Stimulated activated CD8-positive, alpha-beta memory T cell treated with anti-CD3 and anti-CD28 coated beads, Interleukin-2, amount 100 ng/mL, for 48 hours (primary cell): ENCODE results near the gene FAM222A.

ENCODE experiments used
- DNase-seq, 2 donors: peaks; one replicate each; pipeline ENCODE4 v3.0.0-alpha.2; 2020; ENCODE audit warnings: low read depth in 2 of 2

FAM222A gene

DNA sequence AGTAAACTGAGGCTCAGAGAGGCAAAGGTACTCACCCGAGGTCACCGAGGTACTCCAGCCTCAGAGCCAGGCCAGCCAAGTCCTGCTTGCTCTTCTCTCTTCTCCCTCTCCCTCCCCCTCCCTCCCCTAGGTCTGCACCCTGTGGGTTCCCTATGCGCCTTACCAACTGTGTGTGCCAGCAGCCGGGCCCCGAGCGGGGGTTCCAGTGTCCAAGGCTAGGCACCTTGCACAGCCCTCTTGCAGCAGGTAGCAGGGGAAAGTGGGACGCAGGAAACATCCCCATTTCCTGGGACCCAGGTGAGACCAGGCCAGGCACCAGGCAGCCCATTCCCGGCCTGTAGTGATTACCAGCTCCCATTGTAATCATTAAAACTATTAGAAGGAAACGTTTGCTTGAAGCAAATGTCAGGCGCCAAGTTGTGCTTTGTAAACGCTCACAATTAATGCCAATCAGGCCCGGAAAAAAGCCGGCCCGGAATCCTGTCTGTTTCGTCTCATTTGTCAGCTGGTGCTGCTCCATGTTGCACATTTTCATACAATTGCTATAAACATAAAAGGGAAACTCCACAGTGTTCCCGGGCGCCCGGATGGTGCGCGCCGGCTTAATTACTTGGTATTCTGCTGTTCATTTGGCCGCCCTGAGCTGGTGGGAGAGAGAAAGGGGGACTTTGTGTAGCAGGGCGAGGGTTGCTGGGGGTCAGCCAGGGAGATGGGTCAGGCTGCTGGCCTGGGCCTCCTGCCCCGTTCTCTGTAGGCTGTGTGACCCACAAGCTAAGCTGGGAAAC is 11.9 kb downstream of the FAM222A start:
- DNase-seq: no peak

DNA sequence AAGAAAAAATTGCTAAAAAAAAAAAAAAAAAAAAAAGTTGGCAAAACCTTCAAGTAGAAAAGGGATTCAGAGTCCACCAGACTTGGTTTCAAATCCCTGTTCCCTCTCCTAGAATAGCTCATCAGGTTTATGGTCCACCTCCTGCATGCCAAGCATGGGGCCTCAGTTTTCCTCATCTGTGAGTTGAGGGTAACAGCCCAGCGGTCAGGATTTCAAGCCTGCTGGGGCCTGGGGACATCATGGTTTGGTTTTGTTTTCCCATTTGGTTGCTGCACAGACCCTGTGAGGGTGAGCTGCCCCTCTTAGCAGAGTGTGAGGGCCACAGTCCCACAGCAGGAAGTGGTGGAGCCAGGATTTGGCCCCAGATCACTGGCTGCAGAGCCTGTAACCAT is 12.5 kb downstream of the FAM222A start:
- DNase-seq: no peak

DNA sequence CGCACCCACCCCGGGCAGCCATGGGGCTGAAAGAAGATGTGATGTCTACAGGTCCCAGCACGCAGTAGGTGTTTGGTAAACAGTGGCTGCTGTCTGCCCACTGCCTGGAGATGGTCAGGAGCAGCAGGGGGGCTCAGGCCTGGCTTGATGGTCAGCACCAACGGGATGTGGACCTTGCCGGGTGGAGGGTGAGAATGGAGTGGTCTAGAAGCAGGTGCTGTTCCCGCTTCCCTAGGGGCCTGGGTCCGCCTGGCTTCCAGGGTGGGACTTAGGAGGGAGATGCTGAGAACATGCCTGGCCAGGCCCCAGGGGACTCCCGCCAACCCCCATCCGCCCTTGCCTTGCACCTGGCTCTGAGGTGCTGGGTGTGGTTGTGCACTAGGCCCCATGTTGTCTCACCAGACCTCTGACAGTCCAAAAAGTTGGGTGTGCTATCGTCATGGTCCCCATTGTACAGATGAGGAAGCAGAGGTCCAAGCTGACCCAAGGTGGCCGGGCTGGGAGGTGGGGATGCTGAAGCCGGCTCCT is 12.9 kb downstream of the FAM222A start:
- no peak for DNase-seq

DNA sequence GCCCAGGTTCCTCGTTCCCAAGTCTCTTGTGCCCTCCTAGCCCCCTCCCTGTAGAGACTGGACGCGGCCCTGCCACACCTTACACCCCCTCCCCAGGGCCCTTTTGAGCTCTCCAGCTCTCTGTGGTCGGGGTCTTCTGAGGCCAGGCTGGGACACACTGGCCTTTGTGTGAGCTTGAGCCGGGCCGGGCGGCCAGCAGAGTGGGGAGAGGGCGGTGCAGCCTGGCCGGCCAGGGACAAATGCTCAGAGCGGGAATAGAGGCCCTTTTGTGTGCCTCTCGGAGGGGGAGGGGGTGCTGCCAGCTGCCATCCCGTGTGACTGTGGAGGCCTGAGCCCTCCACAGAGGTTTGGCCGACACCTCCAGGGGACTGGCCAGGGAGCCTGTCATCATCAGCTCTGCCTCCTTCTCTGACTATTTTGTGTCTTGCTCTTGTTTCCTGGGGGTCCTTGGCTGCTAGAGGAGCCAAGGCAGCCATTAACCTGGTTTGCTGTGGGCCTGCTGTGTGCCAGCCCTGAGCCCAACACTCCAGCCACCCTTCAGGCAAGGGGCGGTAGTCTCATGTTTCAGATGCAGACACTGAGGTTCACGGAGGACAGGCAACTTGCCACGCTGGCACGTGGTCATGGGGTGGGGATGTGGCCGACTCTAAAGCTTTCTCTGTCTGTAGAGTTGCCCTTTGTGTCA is 13.6 kb downstream of the FAM222A start:
- DNase-seq: no peak

DNA sequence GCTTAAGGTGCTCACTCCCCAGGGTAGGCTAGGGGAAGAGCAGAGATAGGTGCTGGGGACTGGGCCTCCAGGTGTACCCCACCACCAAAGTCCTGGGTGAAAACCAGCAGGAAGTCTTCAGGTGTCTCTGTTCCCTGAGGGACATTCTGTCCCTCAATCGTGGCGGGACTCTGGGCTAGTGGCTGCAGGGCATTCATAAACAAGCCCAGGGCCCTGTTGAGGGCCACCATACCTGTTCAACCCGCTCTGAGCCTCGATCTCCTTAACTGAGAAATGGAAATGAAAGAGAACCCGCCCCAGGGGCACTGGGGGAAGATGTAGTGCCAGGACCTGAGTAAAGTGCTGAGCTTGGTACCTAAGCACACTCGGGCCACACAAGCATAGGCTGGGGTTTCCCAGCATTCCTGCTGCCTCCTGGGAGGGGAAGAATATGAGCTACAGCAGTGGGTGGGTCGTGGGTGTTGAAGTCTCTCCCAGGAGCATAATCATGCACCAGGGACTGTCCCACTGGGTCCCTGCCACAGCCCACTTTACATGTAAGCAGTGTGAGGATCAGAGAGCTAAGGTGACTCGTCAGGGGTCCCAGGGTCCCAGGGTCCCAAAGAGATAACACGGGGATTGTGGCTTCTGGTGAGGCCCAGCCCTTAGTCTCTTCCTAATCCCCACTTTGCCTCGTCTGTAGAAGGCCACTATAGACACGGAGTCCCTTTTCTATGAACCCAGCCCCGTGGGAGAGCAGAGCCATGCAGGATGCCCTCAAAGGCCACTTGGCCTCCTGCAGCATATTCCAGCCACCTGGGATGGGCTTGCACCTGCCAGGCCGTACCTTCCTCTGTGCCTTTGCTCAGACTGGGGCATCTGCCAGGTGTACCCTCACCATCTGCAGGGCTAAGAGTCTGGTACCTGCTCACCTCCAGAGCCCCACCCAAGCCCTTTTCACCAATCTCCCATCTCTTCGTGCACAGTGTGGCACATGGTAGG is 14.4 kb downstream of the FAM222A start:
- DNase-seq: no peak

DNA sequence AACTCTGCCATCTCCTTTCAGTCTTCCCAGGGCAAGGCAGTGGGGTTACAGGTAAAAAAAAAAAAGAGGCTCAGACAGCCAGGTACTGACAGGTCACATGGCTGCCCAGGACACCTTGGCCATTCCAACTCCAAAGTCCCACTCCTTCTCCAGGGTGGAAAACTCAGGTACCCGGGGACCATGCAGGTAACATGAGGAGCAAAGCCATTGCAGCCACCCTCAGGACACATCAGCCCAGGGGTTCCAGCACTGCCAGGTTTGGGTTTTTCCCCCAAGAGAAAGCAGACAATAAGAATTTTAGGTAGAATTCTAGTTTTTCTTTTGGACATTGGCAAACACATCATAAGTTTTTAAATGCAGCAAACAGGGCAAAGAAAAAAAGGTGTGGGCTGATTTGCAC is 15.3 kb downstream of the FAM222A start:
- no peak for DNase-seq

DNA sequence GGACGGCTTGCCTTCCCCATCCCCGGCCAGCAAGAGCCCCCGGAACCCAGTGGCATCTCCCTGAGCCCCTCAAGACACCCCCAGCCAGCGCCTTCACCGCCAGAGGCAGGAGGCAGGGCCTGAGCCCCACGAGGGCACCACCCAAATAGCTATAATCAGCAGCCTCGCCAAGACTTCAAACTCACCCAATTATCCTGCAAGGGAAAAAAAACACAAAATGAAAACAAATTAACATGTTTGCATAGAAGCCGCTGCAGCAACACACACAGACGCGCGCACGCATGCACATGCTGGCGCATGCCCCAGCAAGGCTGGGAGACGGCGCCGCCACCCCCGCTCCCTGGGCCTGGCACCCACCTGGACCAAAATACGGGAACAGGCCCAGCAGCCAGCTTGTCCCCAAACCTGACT is 15.8 kb downstream of the FAM222A start:
- DNase-seq: no peak

DNA sequence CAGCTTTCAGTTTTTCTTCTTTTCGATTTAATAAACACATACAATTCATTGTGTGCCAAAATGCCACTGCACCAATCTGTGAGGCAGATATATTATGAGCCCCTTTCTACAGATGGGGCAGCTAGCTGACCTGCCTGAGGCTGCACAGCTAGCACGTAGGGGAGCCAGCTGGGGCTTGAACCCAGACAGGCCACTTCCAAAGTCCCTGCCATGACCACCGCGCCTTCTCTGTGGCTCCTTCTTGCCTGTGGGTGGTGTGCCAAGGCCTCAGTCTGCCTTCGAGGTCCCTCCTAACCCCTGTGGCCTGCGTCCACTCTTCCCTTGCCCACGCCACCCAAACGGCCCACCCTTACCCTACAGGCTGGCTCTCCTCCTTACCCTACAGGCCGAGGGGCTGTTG is 16.2 kb downstream of the FAM222A start:
- DNase-seq: no peak

DNA sequence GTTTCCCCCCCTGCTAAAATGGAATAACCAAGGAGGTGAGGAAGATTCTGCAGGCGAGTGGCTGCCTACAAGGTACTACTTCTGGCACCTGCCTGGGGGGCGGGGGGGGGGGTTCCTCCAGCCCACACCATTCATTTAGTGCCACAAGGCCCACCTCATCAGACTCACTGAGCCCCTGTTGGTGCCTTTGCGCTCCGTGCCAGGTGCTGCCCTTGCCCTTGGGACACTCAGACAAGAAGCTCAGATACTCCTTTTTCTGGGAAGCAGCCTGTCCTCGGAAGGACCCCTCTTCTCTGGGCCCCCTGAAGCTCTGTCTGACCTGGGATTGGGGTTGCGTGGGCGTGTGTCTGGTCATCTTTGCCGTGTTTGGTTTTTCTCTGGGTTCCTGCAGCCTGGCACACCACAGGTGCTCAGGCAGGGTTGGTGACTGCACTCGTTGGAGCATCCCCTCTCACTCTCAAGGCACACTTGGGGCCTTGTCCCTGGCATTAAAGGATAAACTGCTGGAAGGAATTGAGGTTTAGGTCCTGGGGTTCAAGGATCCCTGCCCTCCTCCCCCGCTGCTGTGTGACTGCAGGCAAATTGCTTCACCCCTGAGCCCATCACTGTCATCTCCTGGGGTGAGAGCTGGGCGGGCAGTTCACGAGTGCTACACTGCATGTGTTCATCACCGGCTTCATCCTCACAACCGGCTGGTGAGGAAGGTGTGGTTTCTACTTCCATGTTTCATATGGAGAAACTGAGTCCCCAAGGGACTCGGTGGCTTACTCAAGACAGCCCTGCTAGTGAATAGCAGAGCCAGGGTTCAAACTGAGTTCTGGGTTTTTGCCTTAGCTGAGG is 16.9 kb downstream of the FAM222A start:
- no peak for DNase-seq

DNA sequence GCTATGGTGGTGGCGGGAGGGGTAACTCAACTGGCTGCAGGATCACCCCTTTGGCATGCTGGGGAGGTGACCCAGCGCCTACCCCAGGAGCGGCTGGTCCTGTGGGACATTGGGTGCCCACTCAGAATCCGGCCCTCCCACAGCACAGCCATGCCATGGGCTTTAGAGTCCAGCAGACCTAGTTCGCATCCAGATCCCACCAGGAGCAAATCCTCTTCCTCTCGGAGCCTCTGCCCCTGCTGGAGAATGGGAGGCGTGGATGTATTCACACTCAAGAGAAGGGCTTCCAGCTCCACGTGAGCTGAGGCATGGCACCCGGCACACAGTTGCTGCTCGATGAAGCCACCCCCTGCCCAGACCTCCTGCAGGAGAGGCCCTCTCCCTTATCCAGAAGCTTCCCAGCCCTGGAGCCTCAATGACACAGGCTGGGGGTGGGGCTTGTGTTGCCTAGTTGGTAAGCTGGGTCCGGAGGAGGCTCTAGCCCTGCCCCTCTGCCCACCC is 17.7 kb downstream of the FAM222A start:
- DNase-seq: no peak

DNA sequence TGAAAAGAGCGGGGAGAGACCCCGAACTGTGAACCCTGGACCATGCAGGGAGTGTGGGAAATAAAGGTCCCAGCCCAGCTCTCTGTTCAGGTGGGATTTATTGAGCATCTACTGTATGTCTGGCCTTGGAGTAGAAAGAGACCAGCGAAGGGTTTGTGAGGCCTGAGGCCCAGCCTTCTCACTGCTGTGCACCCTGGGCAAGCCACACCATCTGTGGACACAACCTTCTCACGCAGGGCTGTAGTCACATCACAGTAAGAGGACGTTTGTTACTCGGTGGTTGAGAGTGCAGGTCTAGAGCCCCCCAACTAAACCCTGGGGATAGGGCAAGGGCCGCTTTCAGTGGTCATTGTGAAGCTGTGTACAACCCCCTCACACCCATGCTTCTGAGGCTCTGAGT is 18.2 kb downstream of the FAM222A start:
- DNase-seq: no peak

DNA sequence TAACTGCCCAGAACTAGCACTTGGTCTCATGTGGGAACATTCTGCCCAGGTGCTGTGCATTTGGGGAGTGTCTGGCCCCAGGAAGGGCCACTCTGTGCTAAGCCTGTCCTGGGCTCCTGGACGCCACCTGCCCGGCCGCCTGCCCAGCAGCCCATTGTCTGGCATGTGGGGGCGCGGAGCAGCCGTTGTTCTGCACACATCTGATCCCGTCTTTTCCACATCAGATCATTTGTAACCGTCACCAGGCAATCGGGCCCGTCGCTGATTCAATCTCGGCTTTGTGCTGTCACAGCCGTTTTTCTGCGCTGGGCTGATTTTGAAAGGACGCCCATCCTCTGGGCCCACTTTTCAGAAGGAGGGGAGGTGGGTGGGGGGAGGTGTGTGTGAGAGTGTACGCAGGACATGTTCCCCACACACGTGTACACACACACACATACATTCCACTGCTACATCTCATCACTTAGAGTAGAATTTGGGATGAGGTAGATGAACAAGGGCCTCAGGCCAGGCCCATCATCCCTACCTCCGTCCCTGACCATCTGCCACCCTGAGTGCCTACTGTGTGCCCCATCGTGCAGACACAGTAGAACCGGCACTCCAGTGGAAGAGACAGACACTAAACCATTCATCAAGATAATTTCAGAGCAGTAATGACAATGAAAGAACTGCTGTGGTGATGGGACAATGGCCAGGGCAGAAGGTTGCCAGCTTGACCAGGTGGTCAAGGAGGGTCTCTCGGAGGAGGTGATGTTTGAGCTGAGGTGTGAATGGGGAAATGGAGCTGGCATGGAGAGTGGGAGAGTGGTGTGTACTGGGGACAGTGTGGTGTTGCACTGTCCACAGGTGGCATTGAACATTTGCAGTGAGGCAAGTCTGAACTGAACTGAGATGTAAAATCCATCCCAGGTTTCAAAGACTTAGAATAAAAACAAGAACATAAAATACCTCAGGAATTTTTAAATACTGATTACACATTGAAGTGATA is 19.0 kb downstream of the FAM222A start:
- DNase-seq: no peak

DNA sequence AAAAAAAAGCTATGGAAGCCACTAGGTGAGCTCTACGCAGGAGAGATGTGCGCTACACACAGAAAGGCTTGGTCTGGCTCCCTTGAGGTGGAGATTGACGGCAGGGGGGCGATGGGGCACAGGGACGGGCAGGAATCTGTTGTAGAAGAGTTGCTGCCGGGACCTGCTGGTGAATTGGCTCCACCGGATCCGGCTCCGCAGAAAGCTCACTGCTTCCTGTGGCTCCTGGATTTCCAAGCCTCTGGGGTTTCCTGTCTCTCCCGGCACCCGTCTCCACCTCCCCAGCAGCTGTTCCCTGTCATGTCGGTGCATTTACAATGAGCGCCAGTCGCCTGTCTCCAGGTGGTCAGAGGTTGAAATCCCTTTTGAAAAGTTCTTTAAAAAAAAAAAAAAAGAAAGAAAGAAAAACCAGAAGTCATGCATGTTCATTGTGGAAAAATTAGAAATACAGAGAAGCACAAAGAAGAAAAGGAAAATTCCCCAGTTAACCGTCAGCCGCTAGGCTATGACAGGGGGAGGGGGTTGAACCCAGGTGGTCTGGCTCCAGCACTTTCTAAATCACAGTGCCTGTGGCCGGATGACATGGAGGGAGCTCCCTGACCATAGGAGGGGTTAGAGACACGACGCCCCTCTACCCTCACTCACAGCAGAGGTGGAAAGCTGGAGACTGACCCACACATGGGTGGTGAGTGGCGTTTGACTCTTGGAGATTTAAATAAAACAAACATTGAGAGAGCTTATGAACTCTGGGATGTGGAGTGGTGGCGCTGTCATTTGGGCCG is 20.8 kb downstream of the FAM222A start:
- DNase-seq: no peak

DNA sequence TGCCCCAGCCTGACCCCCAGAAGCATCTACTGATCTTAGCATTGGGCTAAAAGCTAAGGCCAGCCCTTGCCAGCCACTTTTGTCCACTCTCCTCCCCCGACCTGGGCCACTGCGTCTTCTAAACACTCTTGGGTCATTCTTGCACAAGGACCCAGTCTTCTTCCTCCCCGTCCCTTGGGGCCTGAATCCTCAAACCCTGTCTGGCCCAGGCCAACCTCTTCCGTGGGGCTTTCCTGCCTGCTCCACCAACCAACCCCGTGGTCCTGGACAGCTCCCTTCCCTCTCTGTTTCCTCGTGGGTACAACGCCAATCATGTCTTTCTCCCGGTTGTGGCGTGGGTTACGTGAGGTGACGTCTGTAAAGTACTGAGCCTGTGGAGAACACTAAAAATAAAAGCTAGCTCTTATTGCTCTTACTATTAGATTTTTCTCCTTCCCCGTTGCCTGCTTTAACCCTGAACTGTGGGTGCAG is 21.5 kb downstream of the FAM222A start:
- DNase-seq: no peak

DNA sequence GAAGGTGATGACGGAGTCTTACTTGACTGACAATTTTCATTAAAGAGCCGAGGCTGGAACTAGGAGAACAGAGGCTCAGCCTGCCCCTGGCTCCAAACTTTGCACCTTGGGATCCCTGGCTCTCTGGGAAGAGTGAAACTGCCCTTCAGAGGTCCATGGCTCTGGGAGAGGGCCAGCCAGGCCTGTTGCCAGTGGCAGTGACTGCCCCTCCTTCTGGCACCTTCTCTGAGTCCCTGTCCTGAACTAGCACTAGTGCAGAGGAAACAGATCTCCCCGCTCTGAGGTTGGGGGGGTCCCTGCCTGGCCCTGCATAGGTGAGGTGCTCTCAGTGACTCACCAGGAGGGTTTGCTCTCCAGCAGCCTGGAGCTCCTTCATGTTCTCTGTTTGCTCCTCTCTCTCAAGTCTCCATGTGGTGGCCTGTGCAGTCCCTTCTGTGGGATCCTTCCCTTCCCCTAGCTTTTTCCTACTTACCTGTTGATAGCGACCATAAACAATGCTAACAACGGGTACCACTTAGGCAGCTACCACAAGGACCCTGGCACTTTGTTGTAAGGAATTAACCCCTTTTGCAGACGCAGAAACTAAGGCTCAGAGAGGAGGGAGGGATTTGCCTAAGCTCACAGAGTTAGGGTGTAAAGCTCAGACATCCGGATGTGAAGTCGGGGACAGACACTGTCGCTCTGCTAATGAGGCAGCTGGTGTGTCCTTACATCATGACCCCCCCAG is 22.4 kb downstream of the FAM222A start:
- no peak for DNase-seq

DNA sequence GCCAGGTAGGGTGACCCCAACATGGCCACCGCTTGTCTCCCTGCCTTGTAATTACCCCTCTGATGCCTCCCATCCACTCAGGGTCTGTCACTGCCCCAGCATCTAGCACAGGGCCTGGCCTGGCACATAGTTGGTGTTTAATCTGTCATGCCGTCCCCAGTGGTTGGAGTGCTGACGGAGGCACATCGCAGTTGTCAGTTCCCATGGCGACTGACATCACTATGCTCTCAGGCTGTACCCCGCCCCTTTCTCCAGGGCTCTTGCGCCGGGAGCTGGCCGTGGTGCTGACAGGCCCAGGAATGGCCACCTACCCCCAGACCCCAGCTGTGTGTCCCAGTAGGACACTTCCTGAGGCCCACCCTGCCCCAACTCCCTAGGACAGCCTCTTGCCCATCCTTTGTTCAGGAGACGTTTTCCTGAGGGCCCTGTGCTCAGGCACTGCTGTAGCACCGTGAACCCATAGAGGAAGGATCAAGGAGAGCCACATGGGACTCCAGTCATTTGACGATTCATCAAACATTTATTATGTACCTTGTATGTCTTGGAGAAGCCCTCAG is 23.0 kb downstream of the FAM222A start:
- DNase-seq: no peak

DNA sequence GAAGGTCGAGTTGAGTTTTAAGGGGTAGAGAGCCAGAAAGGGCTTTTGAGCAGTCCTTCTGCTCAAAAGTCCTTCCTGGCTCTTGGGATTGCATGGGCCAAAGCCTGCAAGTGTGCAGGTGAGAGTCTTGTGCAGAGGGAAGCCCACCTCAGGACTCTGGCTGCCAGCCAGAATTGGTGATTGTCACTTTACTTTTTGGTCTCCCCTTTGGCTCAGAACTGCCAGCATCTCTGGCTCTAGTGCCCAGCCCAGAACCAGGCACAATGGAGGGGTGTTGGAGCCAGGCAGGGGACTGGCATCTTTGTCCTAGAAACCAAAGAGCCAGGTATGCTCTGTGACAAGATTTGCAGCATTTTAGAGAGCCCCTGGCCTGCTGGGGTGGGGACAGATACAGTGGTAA is 23.5 kb downstream of the FAM222A start:
- DNase-seq: no peak

DNA sequence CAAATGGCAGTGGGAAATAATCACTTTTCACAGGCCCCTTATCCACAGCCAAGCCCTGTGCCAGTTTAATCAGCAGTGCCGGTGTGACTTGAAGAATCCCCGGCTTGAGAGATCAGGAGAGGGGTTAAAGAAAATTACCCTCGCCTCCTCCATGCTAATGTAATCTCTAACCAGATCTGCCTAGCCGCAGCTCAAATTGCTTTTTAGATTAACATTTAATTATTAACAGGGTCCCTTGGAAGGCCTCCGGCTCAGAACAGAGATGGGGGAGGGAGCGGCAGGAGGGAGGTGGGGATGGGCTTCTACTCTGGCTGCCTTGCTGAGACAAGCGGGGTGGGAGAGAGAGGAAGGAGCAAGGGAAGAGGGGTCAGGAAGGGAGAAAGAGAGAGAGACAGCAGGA is 24.0 kb downstream of the FAM222A start:
- DNase-seq: no peak
